Measurements from ENCODE around the gene ITGB5.
"Not testable (repeated sequence)": the region's sequence is repeated elsewhere in the genome, so short reads cannot be mapped to it uniquely, and the experiment has no call there.

ITGB5 gene

GRCh38 chr3:124812291-124813265, 74.6 kb downstream of the ITGB5 start:
- no peak for DNase-seq

GRCh38 chr3:124811436-124811835, 75.7 kb downstream of the ITGB5 start:
- no peak for DNase-seq

- DNase-seq = no peak
These were observed 76.2 kb downstream of the ITGB5 start for GRCh38 chr3:124810970-124811369.

GRCh38 chr3:124809039-124809438, 78.1 kb downstream of the ITGB5 start:
- DNase-seq = no peak

- no peak for DNase-seq
These were observed 81.5 kb downstream of the ITGB5 start for GRCh38 chr3:124805671-124806070.

- DNase-seq = no peak
These were observed 82.3 kb downstream of the ITGB5 start for GRCh38 chr3:124804875-124805274.

- no peak for DNase-seq
These were observed 84.5 kb downstream of the ITGB5 start for GRCh38 chr3:124802702-124803101.

- DNase-seq = no peak
These were observed 85.0 kb downstream of the ITGB5 start for GRCh38 chr3:124802061-124802698.

GRCh38 chr3:124800511-124801258, 86.5 kb downstream of the ITGB5 start:
- no peak for DNase-seq

GRCh38 chr3:124800076-124800475, 87.1 kb downstream of the ITGB5 start:
- no peak for DNase-seq

- DNase-seq = no peak
These were observed 87.5 kb downstream of the ITGB5 start for GRCh38 chr3:124799676-124800075.

GRCh38 chr3:124797426-124797945, 89.7 kb downstream of the ITGB5 start:
- DNase-seq = no peak

GRCh38 chr3:124796477-124796876, 90.7 kb downstream of the ITGB5 start:
- DNase-seq = no peak

GRCh38 chr3:124793054-124793739, 94.0 kb downstream of the ITGB5 start:
- no peak for DNase-seq

GRCh38 chr3:124792341-124793040, 94.7 kb downstream of the ITGB5 start:
- no peak for DNase-seq

- no peak for DNase-seq
These were observed 95.5 kb downstream of the ITGB5 start for GRCh38 chr3:124791639-124792151.

GRCh38 chr3:124791142-124791541, 96.0 kb downstream of the ITGB5 start:
- no peak for DNase-seq

GRCh38 chr3:124789103-124789502, 98.1 kb downstream of the ITGB5 start:
- not testable (repeated sequence) for DNase-seq

GRCh38 chr3:124788254-124788745, 98.9 kb downstream of the ITGB5 start:
- DNase-seq = no peak

- DNase-seq = no peak
These were observed 99.5 kb downstream of the ITGB5 start for GRCh38 chr3:124787476-124788195.

All from CD4-positive, alpha-beta T cell treated with Interleukin-12 subunit alpha and Interleukin-12 subunit beta, for 1 hour (primary cell).